ENCODE results near the gene GARIN6. TPM values are rescaled to one million over a fixed set of nuclear protein-coding genes. Genes with fewer than 3 reads are reported as not detected.

Gene GARIN6
- total RNA-seq: not detected in 2 replicates

GRCh38 chr12:99647453-99647852 is at the start of gene GARIN6:
GARIN6 (plus strand) TSS chr12:99647753; CDS start chr12:99648175, 422 bp downstream.

All from mesangial cell (primary cell).